HG03066 (cell line): ENCODE data around the gene GGTA1.
A peak's percentile ranks its signal among the peaks of the same experiment; 100 is the strongest.
"Not testable (repeated sequence)": the region's sequence is repeated elsewhere in the genome, so short reads cannot be mapped to it uniquely, and the experiment has no call there.

Source experiments
- ATAC-seq: cut with Tn5 transposase; IDR thresholded peaks from one replicate; pipeline ENCODE4 v1.9.1; 2021; ENCODE audit warnings: low read depth; ENCODE audit not compliant: unreplicated experiment

Gene GGTA1

DNA sequence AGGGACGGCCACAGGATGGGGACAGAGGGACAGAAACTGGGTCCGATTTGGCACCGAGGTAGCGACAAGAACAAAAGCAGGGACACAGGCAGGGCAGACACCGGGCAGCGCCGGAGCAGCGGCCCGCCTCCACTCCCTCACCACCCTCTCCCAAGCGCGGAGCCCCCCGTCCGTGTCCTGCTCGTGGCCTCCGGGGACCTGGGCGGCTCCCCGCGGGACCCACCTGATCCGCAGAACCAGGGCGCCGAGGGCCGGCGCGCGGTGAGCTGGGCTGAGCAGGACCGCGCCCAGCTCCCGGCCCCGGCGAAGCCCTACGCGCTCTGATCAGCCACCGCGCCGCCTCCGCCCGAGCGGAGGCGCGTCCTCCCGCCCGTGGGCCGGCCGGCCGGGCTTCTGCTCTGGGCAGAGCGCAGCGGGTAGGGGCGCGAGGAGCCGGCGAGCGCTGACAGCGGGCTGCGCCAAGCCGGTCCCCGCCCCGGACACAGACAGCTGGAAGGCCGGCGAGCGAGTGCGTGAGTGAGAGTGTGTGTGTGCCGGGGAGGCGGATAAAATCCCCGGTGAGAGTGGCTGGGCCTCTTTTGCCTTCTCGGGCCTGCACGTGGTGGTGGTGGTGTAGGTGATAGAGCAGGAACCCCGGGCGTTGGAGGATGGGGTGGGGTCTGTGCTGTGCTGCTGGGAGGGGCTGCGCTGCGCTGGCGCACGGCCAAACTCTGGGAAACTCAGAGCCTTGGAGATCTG, at the start of gene GGTA1:
TSS of gene GGTA1 (minus strand) at position 418 of the 738 bp plus-strand sequence. CDS start 31,922 bp downstream, outside the sequence.
- ATAC-seq, result no peak

DNA sequence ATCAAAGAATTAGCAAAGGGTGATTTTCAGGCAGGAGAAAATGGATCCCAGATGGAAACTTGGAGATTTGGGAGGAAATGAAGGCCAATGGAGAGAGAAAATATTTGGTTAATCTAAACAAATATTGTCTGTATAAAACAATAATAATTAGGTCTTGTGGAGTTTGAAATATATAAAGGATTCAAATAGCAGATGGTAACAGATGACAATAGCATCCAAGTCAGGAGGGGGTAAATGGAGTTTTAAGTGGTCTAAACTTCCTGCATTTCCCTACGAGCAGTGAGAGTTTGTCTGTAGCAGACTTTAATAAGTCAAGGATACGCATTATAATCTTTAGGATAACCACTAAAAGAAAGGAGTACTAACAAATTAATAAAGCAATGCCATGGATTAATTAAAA, 49.0 kb upstream of the GGTA1 start:
- ATAC-seq, result no peak

DNA sequence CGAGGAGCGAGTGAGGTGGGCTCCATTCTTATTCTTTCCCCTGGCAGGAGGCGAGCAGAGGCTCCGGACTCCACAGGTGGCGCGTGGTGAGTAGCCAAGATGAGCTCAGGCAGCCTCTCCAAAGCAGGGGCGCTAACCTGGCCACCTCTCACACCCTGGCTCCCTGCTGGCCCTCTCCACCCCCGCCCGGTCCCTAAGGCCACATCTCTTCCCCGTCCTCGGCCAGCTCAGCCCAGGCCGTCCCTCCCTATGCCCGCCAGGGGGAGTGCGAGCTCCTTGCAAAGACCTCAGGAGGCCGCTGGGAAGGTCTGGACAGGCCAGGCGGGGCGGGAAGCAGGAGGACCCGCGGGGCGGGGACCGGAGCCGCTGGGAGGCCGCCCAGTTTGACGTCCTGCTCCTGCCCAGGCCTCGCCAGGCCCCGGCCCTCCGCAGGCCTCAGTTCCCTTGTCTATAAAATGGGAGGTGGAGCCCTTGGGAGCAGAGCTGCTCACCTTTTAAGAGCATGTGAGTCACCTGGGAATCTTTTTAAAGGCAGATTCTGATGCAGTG, 46.3 kb upstream of the GGTA1 start:
- ATAC-seq, result peak; percentile 71

DNA sequence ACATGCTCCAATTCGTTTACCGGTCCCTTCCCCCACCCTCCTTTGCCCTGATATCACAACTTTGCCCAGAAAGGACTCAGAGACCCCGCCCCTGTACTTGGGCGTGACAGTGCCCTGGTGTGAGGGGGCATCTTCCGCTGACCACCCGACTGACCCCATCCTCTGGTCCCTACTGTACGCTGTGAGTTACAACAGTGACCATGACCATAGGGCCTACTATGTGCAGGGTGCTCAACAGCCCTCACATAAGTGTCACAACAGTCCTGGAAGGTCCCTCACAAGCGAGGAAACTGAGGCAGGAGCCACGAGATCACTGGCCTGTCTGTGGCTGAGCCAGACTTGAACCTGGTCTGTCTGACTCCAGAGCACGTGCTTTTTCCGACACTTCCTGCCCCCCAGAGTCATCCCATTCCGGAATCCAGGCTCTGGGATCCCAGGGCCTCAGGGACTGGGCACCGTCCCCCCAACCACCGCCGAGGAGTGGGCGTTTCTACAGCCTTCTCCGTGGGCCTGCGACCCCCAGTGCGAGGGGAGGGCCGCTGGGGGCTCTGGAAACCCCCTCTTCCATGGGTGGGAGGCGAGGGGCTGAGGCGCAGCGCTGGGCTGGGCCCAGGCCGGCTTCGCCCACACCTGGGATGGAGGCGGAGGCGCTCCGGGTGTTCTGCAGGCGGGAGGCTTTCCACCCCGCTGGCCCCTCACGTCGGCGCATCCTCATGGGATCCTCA, 45.7 kb upstream of the GGTA1 start:
- no peak for ATAC-seq

DNA sequence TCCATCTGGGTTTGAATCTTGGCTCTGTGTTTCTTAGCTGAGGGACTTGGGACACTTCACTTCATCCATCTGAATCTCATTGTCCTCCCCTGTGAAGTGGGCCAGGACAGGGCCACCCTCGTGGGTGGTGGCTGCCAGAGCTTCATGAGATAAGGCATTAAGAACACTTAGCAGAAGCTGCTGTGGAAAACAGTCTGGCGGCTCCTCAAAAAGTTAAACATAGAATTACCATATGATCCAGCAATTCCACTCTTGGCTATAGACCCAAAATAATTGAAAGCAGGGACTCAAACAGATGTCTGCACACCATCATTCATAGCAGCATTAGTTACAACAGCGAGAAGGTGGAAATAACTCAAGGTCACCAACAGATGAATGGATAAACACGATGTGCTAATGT, 42.4 kb upstream of the GGTA1 start:
- no peak for ATAC-seq

DNA sequence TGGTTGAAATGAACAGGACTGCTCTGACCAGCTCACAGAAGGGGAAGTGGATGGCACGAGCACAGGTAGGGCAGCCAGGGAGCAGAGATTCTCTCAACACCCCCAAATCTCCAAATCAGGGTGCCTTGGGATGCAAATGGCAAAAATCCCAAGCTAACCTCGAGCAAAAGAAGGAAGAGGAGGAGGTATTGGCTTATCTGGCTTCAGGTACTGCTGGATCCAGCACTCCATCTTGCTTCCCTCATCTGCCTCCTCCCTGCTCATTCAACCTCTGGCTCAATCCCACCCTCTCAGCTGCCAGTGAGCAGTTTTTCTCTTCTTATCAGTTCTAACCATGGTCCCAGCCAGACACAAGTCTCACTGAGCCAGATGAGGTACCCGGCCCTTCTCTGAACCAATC, 41.6 kb upstream of the GGTA1 start:
- ATAC-seq, result no peak

DNA sequence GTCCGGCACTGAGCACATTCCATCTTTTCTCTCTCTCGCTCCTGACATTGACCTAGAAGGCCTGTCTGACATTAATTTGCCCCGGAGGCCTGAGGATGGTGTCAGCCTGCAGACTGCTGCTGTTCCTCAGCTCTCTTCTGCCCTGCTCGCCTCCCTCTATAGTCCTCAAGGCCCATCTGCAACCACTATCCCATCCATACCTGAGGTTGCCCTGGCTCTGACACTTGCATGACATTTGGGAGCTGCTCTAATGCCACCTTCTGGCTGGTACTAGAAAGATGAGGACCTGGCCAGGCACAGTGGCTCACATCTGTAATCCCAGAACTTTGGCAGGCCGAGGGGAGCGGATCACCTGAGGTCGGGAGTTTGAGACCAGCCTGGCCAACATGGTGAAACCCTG, 38.6 kb upstream of the GGTA1 start:
- no peak for ATAC-seq

DNA sequence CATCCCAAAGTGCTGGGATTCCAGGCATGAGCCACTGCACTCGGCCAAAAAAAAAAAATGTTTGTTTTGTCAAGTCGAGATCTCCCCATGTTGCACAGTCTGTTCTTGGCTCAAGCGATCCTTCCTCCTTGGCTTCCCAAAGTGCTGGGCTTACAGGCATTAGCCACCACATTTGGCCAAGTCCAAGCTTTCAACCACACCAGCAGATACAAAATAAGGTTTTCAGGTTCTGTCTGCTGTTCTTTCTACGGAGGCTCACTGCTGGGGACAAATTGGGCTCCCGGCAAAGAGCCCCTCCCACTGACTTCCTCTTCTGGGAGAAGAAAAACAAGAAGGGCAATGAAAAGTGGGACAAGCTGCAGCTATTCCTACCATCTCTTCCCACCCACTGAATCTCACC, 37.6 kb upstream of the GGTA1 start:
- no peak for ATAC-seq

DNA sequence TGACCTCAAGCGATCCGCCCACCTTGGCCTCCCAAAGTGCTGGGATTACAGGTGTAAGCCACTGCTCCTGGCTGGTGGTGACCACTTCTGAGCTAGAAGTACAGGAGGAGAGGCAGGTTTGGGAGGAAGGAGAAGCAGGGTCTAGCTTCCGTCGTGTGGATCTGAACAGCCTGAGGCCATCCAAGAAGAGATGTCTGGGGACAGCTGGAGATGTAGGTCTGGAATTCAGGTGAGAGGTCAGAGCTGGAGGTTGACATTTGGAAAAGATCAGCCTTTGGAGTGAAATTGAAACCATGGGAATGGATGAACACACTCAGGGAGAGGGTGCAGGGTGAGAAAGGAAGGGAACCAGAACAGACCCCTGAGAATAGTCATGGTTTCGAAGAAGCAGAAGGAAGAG, 33.2 kb upstream of the GGTA1 start:
- ATAC-seq, result no peak

DNA sequence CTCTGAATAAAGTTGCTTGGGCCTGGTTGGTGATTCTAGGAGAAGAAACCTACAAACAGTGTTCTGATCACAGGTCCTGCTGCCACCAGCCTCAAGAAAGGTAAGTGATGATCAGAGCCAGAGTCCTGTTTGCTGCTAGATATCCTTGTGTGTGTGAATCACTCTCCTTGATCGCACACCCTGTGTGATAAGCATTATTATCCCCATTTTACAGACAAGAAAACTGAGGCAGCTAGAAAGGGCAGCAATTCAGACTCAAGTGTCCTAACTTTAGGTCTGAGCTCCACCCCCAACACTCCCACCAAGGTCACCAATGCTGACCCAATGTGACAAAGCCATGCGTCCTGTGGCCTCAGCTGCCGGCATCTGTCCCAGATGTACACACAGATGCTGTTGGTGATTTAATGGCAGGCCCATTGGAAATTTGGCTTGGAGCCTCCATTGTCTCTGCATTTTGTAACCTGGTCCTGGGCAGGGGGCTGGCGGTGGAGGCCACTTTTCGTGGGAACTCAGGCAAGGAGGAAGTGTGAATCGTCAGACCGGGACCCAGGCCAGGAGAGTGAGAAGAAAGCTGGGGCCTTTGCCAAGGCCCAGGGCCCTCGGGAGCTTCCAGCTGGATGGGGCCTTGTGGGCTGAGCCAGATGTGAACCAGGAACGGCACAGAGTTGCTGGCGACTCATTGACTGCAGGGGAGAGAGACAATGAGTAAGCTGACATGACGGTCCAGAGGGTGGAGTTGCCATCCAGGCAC, 29.8 kb upstream of the GGTA1 start:
- ATAC-seq, result no peak

DNA sequence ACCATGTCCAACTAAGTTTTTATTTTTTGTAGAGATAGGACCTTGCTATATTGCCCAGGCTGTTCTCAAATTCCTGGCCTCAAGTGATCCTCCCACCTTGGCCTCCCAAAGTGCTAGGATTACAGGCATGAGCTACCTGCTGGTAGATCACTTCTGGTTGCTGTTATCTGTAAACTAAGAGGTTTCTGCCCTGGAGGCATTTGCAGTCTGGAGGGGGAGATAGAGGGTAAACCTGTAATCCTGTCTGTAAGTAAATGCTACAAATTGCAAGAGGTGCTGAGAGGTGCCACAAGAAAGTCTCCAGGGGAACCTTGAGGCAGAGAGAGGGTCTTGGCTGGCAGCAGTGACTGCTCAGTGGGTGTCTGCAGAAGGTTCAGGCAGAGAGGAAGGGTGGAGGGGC, 29.0 kb upstream of the GGTA1 start:
- ATAC-seq, result no peak

DNA sequence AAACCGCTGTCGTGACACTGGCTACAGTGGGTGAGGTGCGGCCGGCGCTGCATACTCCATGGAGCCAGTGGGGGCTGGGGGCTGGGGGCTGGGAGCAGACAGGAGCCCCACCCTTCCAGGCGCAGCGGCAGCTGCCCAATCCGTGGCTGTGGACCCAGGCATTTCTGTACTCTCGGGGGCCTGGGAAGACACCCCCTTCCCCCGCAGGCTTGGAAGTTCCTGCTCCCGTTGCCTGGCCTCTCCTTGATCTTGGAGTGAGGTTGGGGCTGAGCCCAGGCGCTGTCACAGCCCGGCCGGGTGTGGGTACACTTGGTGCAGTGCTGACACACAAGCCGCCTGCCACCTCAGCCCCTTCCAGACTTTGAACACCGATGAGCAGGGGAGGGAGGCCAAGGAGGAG, 27.7 kb upstream of the GGTA1 start:
- no peak for ATAC-seq

DNA sequence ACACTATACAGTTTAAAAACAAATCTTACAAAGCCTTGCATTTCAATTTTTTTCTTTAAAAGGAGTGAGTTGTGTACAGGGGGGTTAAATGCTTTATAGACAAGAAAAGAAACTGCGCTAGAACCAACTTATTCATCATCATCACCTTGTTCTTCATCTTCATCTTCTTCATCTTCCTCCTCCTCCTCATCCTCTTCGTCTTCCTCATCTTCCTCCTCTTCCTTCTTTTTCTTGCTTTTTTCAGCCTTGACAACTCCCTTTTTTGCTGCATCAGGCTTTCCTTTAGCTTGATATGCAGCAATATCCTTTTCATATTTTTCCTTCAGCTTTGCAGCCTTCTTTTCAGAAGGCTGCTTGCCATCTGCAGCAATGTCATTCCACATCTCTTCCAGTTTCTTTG, 20.0 kb upstream of the GGTA1 start:
- ATAC-seq, result not testable (repeated sequence)

DNA sequence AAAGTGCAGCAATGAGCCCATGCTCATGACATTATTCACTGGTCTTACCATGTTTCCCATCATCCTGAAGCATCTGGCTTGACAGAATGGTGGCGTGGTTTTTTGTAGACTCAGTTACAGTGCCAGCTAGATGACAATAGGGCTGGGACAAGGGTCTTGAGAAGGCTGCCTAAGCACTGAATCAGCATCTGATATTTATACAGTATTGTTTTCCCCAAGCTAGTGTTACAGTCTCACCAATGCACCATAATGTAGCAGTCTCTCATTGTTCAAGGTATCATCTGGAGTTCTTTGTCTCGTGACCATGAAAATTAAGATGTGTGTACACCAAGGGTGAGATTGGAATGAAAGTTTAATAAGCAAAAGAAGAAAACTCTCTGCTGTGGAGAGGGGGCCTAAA, 19.0 kb upstream of the GGTA1 start:
- no peak for ATAC-seq

DNA sequence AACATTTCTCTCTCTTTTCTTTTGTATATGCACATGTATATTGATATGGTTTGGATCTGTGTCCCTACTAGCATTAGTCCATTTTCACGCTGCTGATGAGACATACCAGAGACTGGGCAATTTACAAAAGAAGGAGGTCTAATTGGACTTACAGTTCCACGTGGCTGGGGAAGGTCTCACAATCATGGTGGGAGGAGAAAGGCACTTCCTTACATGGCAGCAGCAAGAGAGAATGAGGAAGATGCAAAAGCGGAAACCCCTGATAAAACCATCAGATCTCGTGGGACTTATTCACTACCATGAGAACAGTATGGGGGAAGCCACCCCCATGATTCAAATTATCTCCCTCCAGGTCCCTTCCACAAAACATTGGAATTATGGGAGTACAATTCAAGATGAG, 13.5 kb upstream of the GGTA1 start:
- not testable (repeated sequence) for ATAC-seq

DNA sequence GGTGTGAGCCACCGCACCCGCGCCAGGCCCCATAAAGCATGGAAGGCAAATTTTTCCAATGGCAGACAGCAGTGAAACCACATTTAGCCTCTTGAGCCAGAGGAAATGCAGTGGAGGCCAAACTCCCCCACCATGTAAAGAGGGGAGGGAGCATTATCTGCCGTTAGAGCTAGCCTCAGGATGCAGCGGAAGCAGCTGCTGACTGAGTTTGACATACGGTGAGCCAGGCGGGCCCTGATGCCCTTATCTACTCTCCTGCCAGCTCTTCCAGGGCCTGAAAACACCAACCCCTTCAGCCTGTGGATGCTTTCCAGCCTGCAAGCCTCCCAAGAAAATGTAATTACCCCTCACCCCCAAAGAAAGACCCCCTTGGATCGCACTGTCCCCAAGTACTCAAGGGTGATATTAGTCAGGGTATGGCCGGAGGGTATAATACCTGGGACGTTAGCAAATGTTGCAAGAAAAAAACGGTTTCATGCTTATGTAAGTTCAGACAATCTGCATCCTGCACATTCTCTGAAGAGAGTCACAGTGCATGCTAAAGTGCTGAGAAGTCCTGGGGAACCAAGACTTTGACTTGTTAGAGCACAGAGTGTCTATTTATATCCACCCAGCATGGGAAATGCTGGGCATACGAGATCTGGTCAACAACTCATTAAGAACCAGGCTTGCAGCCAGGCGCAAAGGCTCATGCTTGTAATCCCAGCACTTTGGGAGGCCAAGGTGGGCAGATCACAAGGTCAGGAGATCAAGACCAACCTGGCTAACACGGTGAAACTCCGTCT, 11.3 kb upstream of the GGTA1 start:
- ATAC-seq, result no peak

DNA sequence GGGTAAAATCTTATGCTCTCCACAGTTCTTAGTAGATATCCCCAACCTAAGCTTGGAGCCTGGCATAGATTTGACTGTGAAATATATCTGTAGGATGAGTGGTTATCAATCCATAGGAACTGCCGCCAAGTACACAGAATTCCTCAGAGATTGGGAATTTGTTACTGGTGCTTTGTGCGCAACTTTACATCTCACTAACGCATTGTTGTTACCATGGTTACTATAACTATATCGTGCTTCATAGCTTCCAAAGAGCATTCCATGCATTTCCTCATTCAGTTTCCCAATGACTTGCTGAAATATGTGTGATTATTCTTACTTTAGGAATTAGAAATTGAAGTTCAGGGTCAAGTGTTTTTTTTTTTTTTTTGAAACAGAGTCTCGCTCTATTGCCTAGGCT, 9.5 kb upstream of the GGTA1 start:
- no peak for ATAC-seq

DNA sequence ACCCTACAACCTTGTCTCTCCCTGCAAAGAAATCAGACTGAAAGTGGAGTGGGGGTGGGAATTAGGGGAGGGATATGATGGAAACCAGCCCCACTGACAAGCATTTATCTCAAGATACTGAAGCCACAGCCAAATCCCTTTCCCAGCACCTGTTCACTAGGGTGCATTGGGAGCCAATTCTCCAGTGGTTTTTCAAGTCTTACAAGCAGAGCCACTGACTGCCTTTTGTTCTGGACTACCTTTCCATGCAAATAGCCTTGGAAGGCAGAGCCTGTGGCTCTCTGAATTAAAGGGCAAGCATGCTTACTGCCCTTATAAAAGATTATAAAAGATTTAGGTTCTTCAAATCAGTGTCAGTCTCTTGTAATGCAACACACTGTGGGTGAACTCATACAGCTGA, 8.8 kb upstream of the GGTA1 start:
- no peak for ATAC-seq

DNA sequence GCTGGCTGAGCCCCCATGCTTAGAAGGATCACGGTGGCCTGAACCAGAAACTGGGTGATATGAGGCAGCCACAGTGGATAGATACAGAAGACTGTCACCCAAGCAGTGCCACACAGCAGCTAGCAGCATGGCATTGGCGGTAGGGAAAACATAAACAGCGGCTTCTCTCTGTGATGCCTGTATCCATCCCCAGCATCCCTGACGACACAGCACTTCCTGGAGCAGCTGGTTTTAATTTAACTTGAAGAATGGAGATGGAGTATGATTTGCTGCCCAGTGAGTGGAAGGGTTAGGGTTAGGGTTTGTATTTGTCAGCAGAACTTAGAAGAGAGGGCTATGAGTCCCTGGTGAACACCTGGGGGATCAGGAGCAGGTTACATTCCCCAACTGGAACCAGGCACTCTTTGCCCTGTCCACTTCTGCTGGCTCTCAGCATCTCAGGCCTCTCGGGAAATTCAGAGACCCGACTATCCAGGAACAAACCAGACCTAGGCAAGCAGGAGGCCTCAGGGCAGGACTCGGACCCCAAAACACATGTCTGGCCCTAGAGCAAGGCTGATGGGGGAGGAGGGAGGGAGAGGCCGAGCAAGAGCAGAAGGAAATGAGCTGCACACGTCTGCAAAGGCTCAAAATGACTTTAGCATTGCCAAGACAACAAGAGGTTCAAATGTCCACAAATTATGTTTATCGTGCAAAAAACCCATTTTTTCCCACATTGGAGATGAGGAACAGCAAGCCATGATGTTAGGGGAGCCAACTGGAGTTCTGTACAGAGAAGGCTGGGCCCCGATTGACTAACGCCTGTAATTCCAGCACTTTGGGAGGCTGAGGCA, 6.5 kb upstream of the GGTA1 start:
- no peak for ATAC-seq

DNA sequence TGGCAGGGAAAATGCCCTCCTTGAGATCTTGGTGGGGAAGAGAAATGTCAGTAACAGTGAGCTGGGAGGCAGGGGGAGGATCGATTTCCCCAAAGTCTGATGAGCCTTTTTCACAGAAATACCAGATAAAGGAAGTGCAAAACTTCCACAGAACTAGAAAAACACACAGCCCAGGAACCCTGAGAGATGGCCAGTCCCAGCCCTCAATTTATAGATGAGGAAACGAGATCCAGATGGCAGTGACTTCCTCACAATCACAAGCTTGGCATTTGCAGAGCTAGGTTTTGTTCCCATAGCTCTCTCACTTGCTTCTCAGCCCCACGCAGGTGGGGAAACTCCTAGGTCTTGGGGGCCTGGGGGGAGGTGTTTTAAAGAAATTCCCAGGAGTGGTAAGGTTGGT, 3.8 kb upstream of the GGTA1 start:
- ATAC-seq, result no peak
